ENCODE data around the gene NUDT4. TPM values are rescaled to one million over a fixed set of nuclear protein-coding genes. Genes with fewer than 3 reads are reported as not detected.
A peak's percentile ranks its signal among the peaks of the same experiment; 100 is the strongest.
"Not testable (repeated sequence)": the region's sequence is repeated elsewhere in the genome, so short reads cannot be mapped to it uniquely, and the experiment has no call there.

The NUDT4 gene
- polyA plus RNA-seq, 2 of the 4 experiments (the other 2 are of a cell fraction) = 19.6 to 41.0 TPM

GRCh38 chr12:93380480-93381121, 2.9 kb downstream of the NUDT4 start:
- Histone ChIP-seq H3K4me1 (peaks cover 32% of the 10 kb centered on the region), H3K4me3 (peak overlapping the region; percentile 64; the same call in 1 of the 3 replicates), H3K4me2 (peak overlapping the region; percentile 91), H3K9me3 (no peaks in the 10 kb centered on the region), H3K27ac (no peak overlapping the region)
- DNase-seq (ENCODE audit: low read depth in 1 of 2, low spot score in 1 of 2) = peak in 1 of 2 experiments; percentile 40
- no peak for FAIRE-seq
- POLR2A ChIA-PET = interaction anchor here (1.6 kb wide), 1 partner anchor 393 kb away, joined by 3 read pairs; no protein-coding TSS in a partner anchor
- ATAC-seq = no peak
- CTCF ChIA-PET = interaction anchor here (0.5 to 8.6 kb wide), 12 partner anchors 16 to 1394 kb away, joined by 3 to 67 read pairs (median 4); no protein-coding TSS in a partner anchor
- TF ChIP-seq FOSL2 (IDR thresholded peaks at IDR 0.05) = no peak
- peak; percentile 29; the same call in 1 of the 2 replicates for TF ChIP-seq FOSL2 (CRISPR knock-in tag; IDR thresholded peaks at IDR 0.05)
- TF ChIP-seq ZNF302 (CRISPR knock-in tag; IDR thresholded peaks at IDR 0.05) = no peak
- no peak for TF ChIP-seq CBX8 (IDR thresholded peaks at IDR 0.05)
- TF ChIP-seq CHD2 (IDR thresholded peaks at IDR 0.05; ENCODE audit: low read length, partially characterized antibody) = no peak
- TF ChIP-seq ESRRA (IDR thresholded peaks at IDR 0.05; ENCODE audit: borderline replicate concordance, low read length) = no peak
- TF ChIP-seq GATA3 (IDR thresholded peaks at IDR 0.05; ENCODE audit: borderline replicate concordance) = no peak
- TF ChIP-seq HOXA7 (CRISPR knock-in tag; IDR thresholded peaks at IDR 0.05) = no peak
- peak; percentile 45 for TF ChIP-seq CTCF (IDR thresholded peaks at IDR 0.05)
- peak; percentile 57 for TF ChIP-seq SMC3 (IDR thresholded peaks at IDR 0.05)
- TF ChIP-seq RAD21 (conservative IDR thresholded peaks at IDR 0.05 in 1 of 2, IDR thresholded peaks at IDR 0.05 in 1 of 2) = peak; percentile 58 to 59
- 80% methylated on average over 2 of the region's 2 CpGs for WGBS (ENCODE audit: missing lambda C conversion rate)

- no peak for TF ChIP-seq EHF (CRISPR knock-in tag; IDR thresholded peaks at IDR 0.05)
- TF ChIP-seq, protein P1, sequence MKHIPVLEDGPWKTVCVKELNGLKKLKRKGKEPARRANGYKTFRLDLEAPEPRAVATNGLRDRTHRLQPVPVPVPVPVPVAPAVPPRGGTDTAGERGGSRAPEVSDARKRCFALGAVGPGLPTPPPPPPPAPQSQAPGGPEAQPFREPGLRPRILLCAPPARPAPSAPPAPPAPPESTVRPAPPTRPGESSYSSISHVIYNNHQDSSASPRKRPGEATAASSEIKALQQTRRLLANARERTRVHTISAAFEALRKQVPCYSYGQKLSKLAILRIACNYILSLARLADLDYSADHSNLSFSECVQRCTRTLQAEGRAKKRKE (CRISPR knock-in tag; IDR thresholded peaks at IDR 0.05; ENCODE audit: low read depth) = no peak
- no peak for TF ChIP-seq JUN (IDR thresholded peaks at IDR 0.05)
- no peak for TF ChIP-seq ZFP36 (IDR thresholded peaks at IDR 0.05; ENCODE audit: borderline replicate concordance, partially characterized antibody)
- TF ChIP-seq HEYL (CRISPR knock-in tag; IDR thresholded peaks at IDR 0.05) = no peak
- TF ChIP-seq, protein P2, sequence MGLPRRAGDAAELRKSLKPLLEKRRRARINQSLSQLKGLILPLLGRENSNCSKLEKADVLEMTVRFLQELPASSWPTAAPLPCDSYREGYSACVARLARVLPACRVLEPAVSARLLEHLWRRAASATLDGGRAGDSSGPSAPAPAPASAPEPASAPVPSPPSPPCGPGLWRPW (IDR thresholded peaks at IDR 0.05) = no peak
- no peak for TF ChIP-seq RNF2 (IDR thresholded peaks at IDR 0.05; ENCODE audit: borderline replicate concordance, low read depth)
- no peak for TF ChIP-seq MYC (IDR thresholded peaks at IDR 0.05; ENCODE audit: borderline replicate concordance, low read length)
- TF ChIP-seq HOXB5 (CRISPR knock-in tag; IDR thresholded peaks at IDR 0.05) = no peak
- no peak for TF ChIP-seq CEBPB (IDR thresholded peaks at IDR 0.05)
- no peak for TF ChIP-seq MAFK (IDR thresholded peaks at IDR 0.05; ENCODE audit: partially characterized antibody)
- no peak for TF ChIP-seq TFCP2L1 (CRISPR knock-in tag; IDR thresholded peaks at IDR 0.05)
- TF ChIP-seq POLR2AphosphoS2 (conservative IDR thresholded peaks at IDR 0.05; ENCODE audit: low read length) = no peak
- no peak for TF ChIP-seq GATA3 (IDR thresholded peaks at IDR 0.05; ENCODE audit: borderline replicate concordance)
- no peak for TF ChIP-seq NFE2L2 (conservative IDR thresholded peaks at IDR 0.05; ENCODE audit: low read length)
- TF ChIP-seq ZSCAN20 (CRISPR knock-in tag; IDR thresholded peaks at IDR 0.05) = no peak
- CTCF ChIA-PET = interaction anchor here (0.5 to 8.6 kb wide), 11 partner anchors 15 to 1393 kb away, joined by 3 to 67 read pairs (median 4); no protein-coding TSS in a partner anchor
- no peak for FAIRE-seq
- Histone ChIP-seq H3K9me3 (no peaks in the 10 kb centered on the region), H3K4me3 (no peak overlapping the region), H3K4me2 (peak overlapping the region; percentile 91), H3K27ac (no peak overlapping the region), H3K4me1 (peaks cover 30% of the 10 kb centered on the region)
- no peak for ATAC-seq
- 87% methylated on average over 5 of the region's 5 CpGs for WGBS (ENCODE audit: missing lambda C conversion rate)
- DNase-seq (ENCODE audit: low read depth in 1 of 2, low spot score in 1 of 2) = no peak
- POLR2A ChIA-PET = interaction anchor here (1.6 kb wide), 1 partner anchor 394 kb away, joined by 3 read pairs; no protein-coding TSS in a partner anchor
Observed at GRCh38 chr12:93381161-93381975, 3.6 kb downstream of the NUDT4 start.

DNA sequence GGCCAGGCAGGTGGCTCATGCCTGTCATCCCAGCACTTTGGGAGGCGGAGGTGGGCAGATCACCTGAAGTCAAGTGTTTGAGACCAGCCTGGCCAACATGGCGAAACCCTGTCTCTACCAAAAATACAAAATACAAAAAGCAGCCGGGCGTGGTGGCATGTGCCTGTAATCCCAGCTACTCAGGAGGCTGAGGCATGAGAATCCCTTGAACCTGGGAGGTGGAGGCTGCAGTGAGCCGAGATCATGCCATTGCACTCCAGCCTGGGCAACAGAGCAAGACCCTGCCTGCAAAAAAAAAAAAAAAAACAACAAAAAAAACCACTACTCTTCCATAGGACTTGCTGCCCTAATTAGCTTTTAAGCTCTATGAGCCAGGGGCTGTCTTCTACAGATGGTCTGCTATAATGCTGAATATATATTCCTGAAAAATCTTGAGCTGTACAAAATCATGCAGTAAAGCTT, 4.3 kb downstream of the NUDT4 start:
- H3K27ac ChIP-seq; POLR2A ChIA-PET; H3K4me3 ChIP-seq; DNase-seq (ENCODE audit: low read depth in 1 of 2, low spot score in 1 of 2); FAIRE-seq; H3K9me3 ChIP-seq; H3K4me2 ChIP-seq; ATAC-seq: not testable (repeated sequence)
- CTCF ChIA-PET = interaction anchor here (0.6 to 8.6 kb wide), 7 partner anchors 12 to 506 kb away, joined by 3 to 67 read pairs (median 4); no protein-coding TSS in a partner anchor
- 98% methylated on average over 5 of the region's 5 CpGs for WGBS (ENCODE audit: missing lambda C conversion rate)
- peaks cover 24% of the 10 kb centered on the region for H3K4me1 ChIP-seq
